ENCODE measurements around the gene NXT1. TPM values are rescaled to one million over a fixed set of nuclear protein-coding genes. Genes with fewer than 3 reads are reported as not detected.

The NXT1 gene
- total and polyA plus RNA-seq, 12 donors = 9.2 to 43.8 (median 17.2) TPM

- WGBS, 4 donors = 58 to 69% (median 60%) methylated on average over 6 of the region's 6 CpGs
- H3K36me3 ChIP-seq (replicated peaks in 1 of 2) = peaks cover 0 to 3% of the 10 kb centered on the region in 2 donors
- peak in 1 of 7 donors; percentile 20 for DNase-seq
- H3K27ac ChIP-seq = peak overlapping the region in 4 of 5 donors; percentile 29 to 80 (median 48)
- no peaks in the 10 kb centered on the region for H3K9me3 ChIP-seq (replicated peaks in 1 of 3)
- H3K4me1 ChIP-seq (replicated peaks in 1 of 2) = peaks cover 30 to 58% of the 10 kb centered on the region in 2 donors
- TF ChIP-seq CTCF (IDR thresholded peaks at IDR 0.05) (peak in 5 of 6 experiments; percentile 7 to 33 (median 20)), POLR2A (IDR thresholded peaks at IDR 0.05) (peak in 1 of 2 donors; percentile 16)
- H3K27me3 ChIP-seq = no peaks in the 10 kb centered on the region
- no peak overlapping the region for H3K4me3 ChIP-seq
- intact Hi-C loops (cut with DNase I) = no loop called here
Measured at GRCh38 chr20:23399568-23400241, 49.1 kb downstream of the NXT1 start.

GRCh38 chr20:23401051-23401450, 50.5 kb downstream of the NXT1 start:
- Histone ChIP-seq H3K27ac (peak overlapping the region in 2 of 5 donors; percentile 29 to 59), H3K9me3 (replicated peaks in 1 of 3) (no peaks in the 10 kb centered on the region), H3K4me3 (no peak overlapping the region), H3K36me3 (replicated peaks in 1 of 2) (no peaks in the 10 kb centered on the region), H3K27me3 (no peaks in the 10 kb centered on the region), H3K4me1 (replicated peaks in 1 of 2) (peaks cover 31 to 66% of the 10 kb centered on the region in 2 donors)
- intact Hi-C loops (cut with DNase I) = no loop called here
- 44 to 64% (median 54%) methylated on average over 5 of the region's 5 CpGs for WGBS, 4 donors
- TF ChIP-seq POLR2A (IDR thresholded peaks at IDR 0.05) (no peak), CTCF (IDR thresholded peaks at IDR 0.05) (no peak)
- DNase-seq = no peak

- Histone ChIP-seq H3K9me3 (replicated peaks in 1 of 3) (no peaks in the 10 kb centered on the region), H3K27ac (no peak overlapping the region), H3K27me3 (no peaks in the 10 kb centered on the region), H3K4me3 (no peak overlapping the region), H3K4me1 (replicated peaks in 1 of 2) (peaks cover 29 to 69% of the 10 kb centered on the region in 2 donors), H3K36me3 (replicated peaks in 1 of 2) (no peaks in the 10 kb centered on the region)
- WGBS, 4 donors = 45 to 56% (median 48%) methylated on average over 5 of the region's 5 CpGs
- TF ChIP-seq CTCF (IDR thresholded peaks at IDR 0.05) (no peak), POLR2A (IDR thresholded peaks at IDR 0.05) (no peak)
- intact Hi-C loops (cut with DNase I) = no loop called here
- no peak for DNase-seq
Measured at GRCh38 chr20:23403751-23404150, 53.2 kb downstream of the NXT1 start.

- H3K4me1 ChIP-seq (replicated peaks in 1 of 2) = peaks cover 34 to 74% of the 10 kb centered on the region in 2 donors
Measured at GRCh38 chr20:23404196-23404595, 53.6 kb downstream of the NXT1 start.

More at GRCh38 chr20:23404196-23404595, 53.6 kb downstream of the NXT1 start:
- Histone ChIP-seq H3K9me3 (replicated peaks in 1 of 3) (no peaks in the 10 kb centered on the region), H3K27me3 (no peaks in the 10 kb centered on the region), H3K4me3 (no peak overlapping the region), H3K36me3 (replicated peaks in 1 of 2) (no peaks in the 10 kb centered on the region), H3K27ac (no peak overlapping the region)
- TF ChIP-seq CTCF (IDR thresholded peaks at IDR 0.05) (no peak), POLR2A (IDR thresholded peaks at IDR 0.05) (peak in 1 of 2 donors; percentile 21)
- peak in 3 of 7 donors; percentile 42 to 53 (median 52) for DNase-seq
- WGBS, 4 donors = 38 to 55% (median 49%) methylated on average over 3 of the region's 3 CpGs
- intact Hi-C loops (cut with DNase I) = no loop called here

Small RNA genes within 50 kb of the gene (small RNA-seq; reads per million reads assigned to genes)
- 0 reads per million in 2 donors for gene RNA5SP479

Other genes with a start within 250 kb of the NXT1 start
- 10 to 100 TPM; 11.1 to 31.7 (median 19.6) TPM for gene GZF1, start 11.4 kb downstream of the NXT1 start, total RNA-seq
- gene GZF1, start 11.4 kb downstream of the NXT1 start, polyA plus RNA-seq = 10 to 100 TPM in 1 of 3 donors, 1 to 10 TPM in 2; 8.0 to 19.5 (median 8.2) TPM
- gene NAPB, start 70.7 kb downstream of the NXT1 start, total RNA-seq = 10 to 100 TPM; 13.8 to 27.5 (median 20.3) TPM
- gene NAPB, start 70.7 kb downstream of the NXT1 start, polyA plus RNA-seq = 10 to 100 TPM; 11.8 to 26.8 (median 17.0) TPM
- gene CSTL1, start 88.9 kb downstream of the NXT1 start, total RNA-seq = not detected
- gene CSTL1, start 88.9 kb downstream of the NXT1 start, polyA plus RNA-seq = not detected
- gene CST11, start 102.1 kb downstream of the NXT1 start, total RNA-seq = not detected
- not detected for gene CST11, start 102.1 kb downstream of the NXT1 start, polyA plus RNA-seq
- not detected for gene CST8, start 140.3 kb downstream of the NXT1 start, total RNA-seq
- gene CST8, start 140.3 kb downstream of the NXT1 start, polyA plus RNA-seq = not detected
- gene CST9L, start 217.7 kb downstream of the NXT1 start, total RNA-seq = not detected
- gene CST9L, start 217.7 kb downstream of the NXT1 start, polyA plus RNA-seq = not detected